Adipocyte (in vitro differentiated cells): Measurements from ENCODE around the gene INSL6.

ENCODE experiments used
- DNase-seq: peaks from one replicate; pipeline ENCODE4 v3.0.0-alpha.2; 2015; ENCODE audit warnings: low read depth
- H3K27me3 ChIP-seq: replicated peaks from 2 replicates; pipeline ENCODE4 v1.7.0; 2013; ENCODE audit warnings: mild to moderate bottlenecking, low read length, moderate library complexity; ENCODE audit not compliant: control insufficient read depth, insufficient read depth
- H3K36me3 ChIP-seq: 2 replicates; pipeline ENCODE4 v1.7.0; 2013; ENCODE audit warnings: low read length, mild to moderate bottlenecking, moderate library complexity; ENCODE audit not compliant: control insufficient read depth, insufficient read depth, severe bottlenecking
- H3K4me1 ChIP-seq: 2 replicates; pipeline ENCODE4 v1.7.0; 2013; ENCODE audit warnings: mild to moderate bottlenecking, low read length, moderate library complexity; ENCODE audit not compliant: control insufficient read depth, insufficient read depth
- H3K4me3 ChIP-seq: 2 replicates; pipeline ENCODE4 v1.7.0; 2013; ENCODE audit warnings: mild to moderate bottlenecking, low read length, moderate library complexity
- H3K9ac ChIP-seq: 2 replicates; pipeline ENCODE4 v1.7.0; 2013; ENCODE audit warnings: mild to moderate bottlenecking, low read length, moderate library complexity
- H3K9me3 ChIP-seq: 2 replicates; pipeline ENCODE4 v1.7.0; 2013; ENCODE audit warnings: mild to moderate bottlenecking, low read length, moderate library complexity; ENCODE audit not compliant: control insufficient read depth

INSL6 gene

DNA sequence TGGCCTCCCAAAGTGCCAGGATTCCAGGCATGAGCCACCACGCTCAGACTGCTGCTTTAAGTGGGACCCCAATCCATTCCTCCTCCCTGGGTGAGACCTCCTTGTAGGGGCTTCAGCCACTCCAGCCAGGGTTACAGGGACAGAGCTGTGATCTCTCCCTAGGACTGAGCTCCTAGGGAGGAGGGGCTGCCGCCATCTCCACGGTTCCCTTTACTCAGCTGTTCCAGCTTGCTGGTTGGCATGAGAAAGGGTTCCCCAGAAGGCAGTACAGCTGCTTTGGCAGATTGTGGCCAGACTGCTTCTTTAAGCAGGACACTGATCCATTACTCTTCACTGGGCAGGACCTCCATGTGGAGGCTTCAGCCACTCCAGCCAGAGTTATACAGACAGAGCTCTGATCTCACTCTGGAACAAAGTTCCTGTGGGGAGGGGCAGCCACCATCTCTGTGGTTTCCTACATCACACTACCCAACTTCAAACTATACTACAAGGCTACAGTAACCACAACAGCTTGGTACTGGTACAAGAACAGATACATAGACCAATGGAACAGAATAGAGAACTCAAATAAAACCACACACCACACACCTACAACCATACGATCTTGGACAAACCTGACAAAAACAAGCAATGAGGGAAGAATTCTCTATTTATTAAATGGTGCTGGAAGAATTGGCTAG is 7.2 kb downstream of the INSL6 start:
- peaks cover 9% of the 10 kb centered on the region for H3K9me3 ChIP-seq
- no peaks in the 10 kb centered on the region for H3K4me1 ChIP-seq
- H3K27me3 ChIP-seq = no peaks in the 10 kb centered on the region
- no peaks in the 10 kb centered on the region for H3K36me3 ChIP-seq
- no peak for DNase-seq
- no peak overlapping the region for H3K4me3 ChIP-seq
- no peak overlapping the region for H3K9ac ChIP-seq

DNA sequence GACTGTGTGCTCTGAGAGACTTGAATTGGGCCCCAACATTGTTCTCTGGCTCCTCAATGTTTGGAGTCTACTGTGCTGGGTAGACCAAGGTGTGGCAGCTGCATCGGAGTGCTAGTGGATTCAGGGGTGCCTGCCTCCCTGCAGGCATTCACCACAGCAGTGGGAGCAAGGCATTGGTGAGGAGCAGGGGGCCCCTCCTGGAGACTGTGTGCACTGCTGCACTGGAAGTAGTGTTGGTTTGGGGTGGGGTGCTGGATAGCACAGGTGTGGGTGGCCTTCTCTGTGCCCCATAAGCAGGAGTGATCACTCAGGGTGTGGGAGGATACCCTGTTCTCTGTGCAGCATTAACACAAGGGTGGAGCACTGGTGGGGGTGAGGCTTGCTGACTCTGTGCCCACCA is 39.2 kb downstream of the INSL6 start:
- DNase-seq = no peak
- Histone ChIP-seq H3K4me1 (no peaks in the 10 kb centered on the region), H3K36me3 (peaks cover 56% of the 10 kb centered on the region), H3K9ac (no peak overlapping the region), H3K27me3 (no peaks in the 10 kb centered on the region), H3K9me3 (peaks cover 11% of the 10 kb centered on the region), H3K4me3 (no peak overlapping the region)

DNA sequence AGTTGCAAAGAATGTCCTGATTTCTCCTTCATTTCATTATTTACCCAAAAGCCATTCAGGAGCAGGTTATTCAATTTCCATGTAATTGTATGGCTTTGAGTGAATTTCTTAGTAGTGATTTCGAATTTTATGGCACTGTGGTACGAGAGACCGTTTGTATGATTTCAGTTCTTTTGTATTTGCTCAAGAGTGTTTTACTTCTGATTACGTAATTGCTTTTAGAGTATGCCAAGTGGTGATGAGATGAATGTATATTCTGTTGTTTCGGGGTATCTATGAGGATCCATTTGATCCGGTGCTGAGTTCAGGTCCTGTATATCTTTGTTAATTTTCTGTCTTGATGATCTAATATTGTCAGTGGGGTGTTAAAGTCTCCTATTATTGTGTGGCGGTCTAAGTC is 41.2 kb downstream of the INSL6 start:
- no peak for DNase-seq
- H3K9ac ChIP-seq = no peak overlapping the region
- peaks cover 7% of the 10 kb centered on the region for H3K9me3 ChIP-seq
- no peak overlapping the region for H3K4me3 ChIP-seq
- no peaks in the 10 kb centered on the region for H3K4me1 ChIP-seq
- peaks cover 45% of the 10 kb centered on the region for H3K36me3 ChIP-seq
- no peaks in the 10 kb centered on the region for H3K27me3 ChIP-seq

DNA sequence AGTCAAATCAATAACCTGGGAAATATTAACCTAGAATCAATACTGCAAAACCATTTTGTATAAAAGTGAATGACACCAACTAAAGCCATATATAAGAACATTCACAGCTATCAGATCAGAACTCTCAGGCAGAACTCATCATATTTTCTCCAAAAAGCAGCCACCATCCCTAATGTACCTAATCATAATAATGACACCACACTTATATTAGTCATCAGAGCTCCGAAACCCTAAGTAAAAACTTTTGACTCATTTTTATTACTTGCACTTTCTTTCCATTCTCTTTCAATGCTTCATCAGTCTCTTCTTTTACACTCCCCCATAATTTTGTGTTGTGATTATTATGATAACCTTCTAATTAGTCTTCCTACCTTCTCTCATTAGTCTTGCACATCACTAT is 45.3 kb downstream of the INSL6 start:
- peaks cover 3% of the 10 kb centered on the region for H3K4me1 ChIP-seq
- peaks cover 7% of the 10 kb centered on the region for H3K9me3 ChIP-seq
- H3K4me3 ChIP-seq = no peak overlapping the region
- DNase-seq = no peak
- H3K36me3 ChIP-seq = peaks cover 14% of the 10 kb centered on the region
- no peak overlapping the region for H3K9ac ChIP-seq
- H3K27me3 ChIP-seq = no peaks in the 10 kb centered on the region

DNA sequence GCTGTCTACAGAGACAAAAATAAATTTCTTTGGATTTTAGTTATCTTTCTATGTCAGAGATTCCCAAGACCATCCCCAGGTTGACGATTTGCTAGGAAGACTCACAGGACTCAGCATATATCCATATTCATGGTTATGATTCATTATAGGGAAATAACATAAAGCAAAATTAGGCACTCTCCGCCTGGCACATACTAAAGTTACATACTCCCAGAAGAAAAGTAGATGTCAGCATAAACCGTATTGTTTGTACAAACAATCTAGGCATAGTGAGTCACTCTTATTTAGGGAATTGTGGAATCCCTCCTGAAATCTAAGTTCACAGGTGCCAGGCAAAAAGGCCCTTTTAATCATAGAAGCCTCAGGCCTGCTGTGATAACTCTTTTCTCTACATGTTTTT is 62.9 kb downstream of the INSL6 start:
- H3K36me3 ChIP-seq = peaks cover 44% of the 10 kb centered on the region
- peaks cover 5% of the 10 kb centered on the region for H3K4me1 ChIP-seq
- H3K9me3 ChIP-seq = no peaks in the 10 kb centered on the region
- DNase-seq = no peak
- no peak overlapping the region for H3K9ac ChIP-seq
- no peaks in the 10 kb centered on the region for H3K27me3 ChIP-seq
- H3K4me3 ChIP-seq = no peak overlapping the region

DNA sequence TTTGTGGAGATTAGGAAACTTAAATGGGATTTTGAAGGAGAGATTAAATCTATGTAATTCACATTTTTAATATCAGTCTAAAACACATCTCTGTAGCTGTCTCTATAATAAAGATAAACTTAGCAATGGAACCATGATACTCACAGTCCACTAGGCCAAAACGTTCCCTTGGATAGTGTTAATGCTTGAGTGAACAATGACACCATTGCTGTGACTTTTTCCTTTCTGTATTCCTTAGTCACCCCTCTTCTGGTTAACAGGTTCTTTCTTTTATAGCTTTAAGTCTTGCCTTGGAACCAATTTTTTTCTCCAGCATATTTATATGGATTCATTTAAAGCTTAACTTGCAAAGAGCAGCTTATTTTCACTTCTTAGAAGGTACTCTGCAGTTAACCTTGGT is 63.3 kb downstream of the INSL6 start:
- no peak overlapping the region for H3K9ac ChIP-seq
- H3K4me1 ChIP-seq = peaks cover 5% of the 10 kb centered on the region
- H3K9me3 ChIP-seq = no peaks in the 10 kb centered on the region
- no peak for DNase-seq
- no peak overlapping the region for H3K4me3 ChIP-seq
- peaks cover 40% of the 10 kb centered on the region for H3K36me3 ChIP-seq
- no peaks in the 10 kb centered on the region for H3K27me3 ChIP-seq

DNA sequence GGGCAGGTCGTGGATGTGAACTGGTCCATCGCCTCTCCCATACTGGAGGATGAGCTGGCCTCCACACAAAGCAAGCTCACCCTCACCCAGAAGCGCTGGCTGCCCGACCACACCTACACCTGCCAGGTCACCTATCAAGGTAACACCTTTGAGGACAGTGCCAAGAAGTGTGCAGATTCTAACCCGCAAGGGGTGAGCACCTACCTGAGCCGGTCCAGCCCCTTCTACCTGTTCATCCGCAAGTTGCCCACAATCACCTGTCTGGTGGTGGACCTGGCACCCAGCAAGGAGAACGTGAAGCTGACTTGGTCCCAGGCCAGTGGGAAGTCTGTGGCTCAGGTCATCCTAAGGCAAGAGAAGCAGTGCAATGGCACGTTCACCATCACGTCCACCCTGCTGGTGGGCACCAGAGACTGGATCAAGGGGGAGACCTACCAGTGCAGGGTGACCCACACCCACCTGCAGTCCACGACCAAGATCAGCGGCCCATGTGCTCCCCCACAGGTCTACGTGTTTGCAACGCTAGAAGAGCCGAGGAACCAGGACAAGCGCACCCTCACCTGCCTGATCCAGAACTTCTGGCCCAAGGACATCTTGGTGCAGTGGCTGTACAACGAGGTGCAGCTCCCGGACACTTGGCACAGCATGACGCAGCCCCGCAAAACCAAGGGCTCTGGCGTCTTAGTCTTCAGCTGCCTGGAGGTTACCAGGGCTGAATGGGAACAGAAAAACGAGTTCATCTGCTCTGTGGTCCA is 71.3 kb downstream of the INSL6 start:
- H3K36me3 ChIP-seq = peaks cover 43% of the 10 kb centered on the region
- no peaks in the 10 kb centered on the region for H3K4me1 ChIP-seq
- no peak overlapping the region for H3K4me3 ChIP-seq
- no peak overlapping the region for H3K9ac ChIP-seq
- no peak for DNase-seq
- no peaks in the 10 kb centered on the region for H3K9me3 ChIP-seq
- no peaks in the 10 kb centered on the region for H3K27me3 ChIP-seq
